ENCODE data around the gene HDGFL2. TPM values are rescaled to one million over a fixed set of nuclear protein-coding genes. Genes with fewer than 3 reads are reported as not detected.
"Not testable (repeated sequence)": the region's sequence is repeated elsewhere in the genome, so short reads cannot be mapped to it uniquely, and the experiment has no call there.

The HDGFL2 gene
- total and polyA plus RNA-seq, 8 donors: 30.9 to 87.4 (median 73.1) TPM

- peak in 2 of 4 donors; percentile 37 to 90 for DNase-seq
- H3K4me3 ChIP-seq: no peak overlapping the region
- peaks cover 0 to 20% of the 10 kb centered on the region in 2 donors for H3K27me3 ChIP-seq
- H3K36me3 ChIP-seq: no peaks in the 10 kb centered on the region
- no peaks in the 10 kb centered on the region for H3K9me3 ChIP-seq
- ATAC-seq: peak; percentile 77
- no peak overlapping the region for H3K27ac ChIP-seq
- TF ChIP-seq, protein P1, sequence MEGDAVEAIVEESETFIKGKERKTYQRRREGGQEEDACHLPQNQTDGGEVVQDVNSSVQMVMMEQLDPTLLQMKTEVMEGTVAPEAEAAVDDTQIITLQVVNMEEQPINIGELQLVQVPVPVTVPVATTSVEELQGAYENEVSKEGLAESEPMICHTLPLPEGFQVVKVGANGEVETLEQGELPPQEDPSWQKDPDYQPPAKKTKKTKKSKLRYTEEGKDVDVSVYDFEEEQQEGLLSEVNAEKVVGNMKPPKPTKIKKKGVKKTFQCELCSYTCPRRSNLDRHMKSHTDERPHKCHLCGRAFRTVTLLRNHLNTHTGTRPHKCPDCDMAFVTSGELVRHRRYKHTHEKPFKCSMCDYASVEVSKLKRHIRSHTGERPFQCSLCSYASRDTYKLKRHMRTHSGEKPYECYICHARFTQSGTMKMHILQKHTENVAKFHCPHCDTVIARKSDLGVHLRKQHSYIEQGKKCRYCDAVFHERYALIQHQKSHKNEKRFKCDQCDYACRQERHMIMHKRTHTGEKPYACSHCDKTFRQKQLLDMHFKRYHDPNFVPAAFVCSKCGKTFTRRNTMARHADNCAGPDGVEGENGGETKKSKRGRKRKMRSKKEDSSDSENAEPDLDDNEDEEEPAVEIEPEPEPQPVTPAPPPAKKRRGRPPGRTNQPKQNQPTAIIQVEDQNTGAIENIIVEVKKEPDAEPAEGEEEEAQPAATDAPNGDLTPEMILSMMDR (IDR thresholded peaks at IDR 0.05): peak; percentile 46 to 81
- intact Hi-C loops (cut with DNase I): no loop called here
- H3K4me1 ChIP-seq: peaks cover 0 to 3% of the 10 kb centered on the region in 2 donors
Measured at GRCh38 chr19:4524808-4525562, 52.9 kb downstream of the HDGFL2 start.

DNA sequence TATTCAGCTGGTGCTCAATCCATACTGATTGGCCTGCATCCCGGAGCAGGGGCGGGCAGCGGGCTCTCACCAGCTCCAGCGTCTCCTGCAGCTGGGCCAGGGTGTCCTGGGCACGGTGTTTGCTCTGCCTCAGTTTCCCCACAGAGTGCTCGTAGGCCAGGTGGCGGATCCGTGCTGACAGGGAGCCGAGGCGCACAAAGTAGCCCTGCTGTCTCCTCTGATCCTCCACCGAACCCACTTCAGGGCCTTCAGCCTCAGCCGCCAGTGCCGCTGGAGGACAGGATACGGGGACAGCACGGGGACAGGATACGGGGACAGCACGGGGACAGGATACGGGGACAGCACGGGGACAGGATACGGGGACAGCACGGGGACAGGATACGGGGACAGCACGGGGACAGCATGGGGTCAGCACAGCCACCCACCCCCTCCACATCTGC lies 53.5 kb downstream of the HDGFL2 start:
- H3K4me1 ChIP-seq: peaks cover 0 to 3% of the 10 kb centered on the region in 2 donors
- TF ChIP-seq, protein P1 (IDR thresholded peaks at IDR 0.05): no peak
- no peak overlapping the region for H3K27ac ChIP-seq
- no peaks in the 10 kb centered on the region for H3K36me3 ChIP-seq
- no peak for DNase-seq
- peaks cover 0 to 20% of the 10 kb centered on the region in 2 donors for H3K27me3 ChIP-seq
- intact Hi-C loops (cut with DNase I): no loop called here
- H3K9me3 ChIP-seq: no peaks in the 10 kb centered on the region
- H3K4me3 ChIP-seq: no peak overlapping the region
- no peak for ATAC-seq

GRCh38 chr19:4527377-4527776 lies 55.3 kb downstream of the HDGFL2 start:
- H3K9me3 ChIP-seq; H3K4me3 ChIP-seq; ATAC-seq; H3K27ac ChIP-seq; DNase-seq; H3K4me1 ChIP-seq; intact Hi-C loops (cut with DNase I); H3K36me3 ChIP-seq: not testable (repeated sequence)
- peaks cover 0 to 24% of the 10 kb centered on the region in 2 donors for H3K27me3 ChIP-seq

GRCh38 chr19:4528843-4529242 lies 56.7 kb downstream of the HDGFL2 start:
- H3K36me3 ChIP-seq: no peaks in the 10 kb centered on the region
- H3K27me3 ChIP-seq: peaks cover 0 to 22% of the 10 kb centered on the region in 2 donors
- DNase-seq (no peak), ATAC-seq (no peak)
- peaks cover 0 to 3% of the 10 kb centered on the region in 2 donors for H3K4me1 ChIP-seq
- intact Hi-C loops (cut with DNase I): no loop called here
- no peak overlapping the region for H3K4me3 ChIP-seq
- no peaks in the 10 kb centered on the region for H3K9me3 ChIP-seq
- TF ChIP-seq, protein P1 (IDR thresholded peaks at IDR 0.05): no peak
- H3K27ac ChIP-seq: no peak overlapping the region

GRCh38 chr19:4529924-4530522 lies 57.9 kb downstream of the HDGFL2 start:
- Histone ChIP-seq H3K4me1 (peaks cover 0 to 14% of the 10 kb centered on the region in 2 donors), H3K36me3 (no peaks in the 10 kb centered on the region), H3K27ac (no peak overlapping the region), H3K4me3 (no peak overlapping the region), H3K9me3 (no peaks in the 10 kb centered on the region), H3K27me3 (peaks cover 0 to 23% of the 10 kb centered on the region in 2 donors)
- ATAC-seq (no peak), DNase-seq (no peak)
- intact Hi-C loops (cut with DNase I): no loop called here
- TF ChIP-seq, protein P1 (IDR thresholded peaks at IDR 0.05): no peak
